Neural progenitor cell (in vitro differentiated cells): ENCODE results near the gene METTL1. TPM values are rescaled to one million over a fixed set of nuclear protein-coding genes. Genes with fewer than 3 reads are reported as not detected.

Source experiments
- DNase-seq: peaks from one replicate; pipeline ENCODE4 v3.0.0-alpha.2; 2016; ENCODE audit warnings: low spot score
- H2AFZ ChIP-seq: fragments of 200-600 bp; sonication (generic); replicated peaks from 2 replicates; pipeline ENCODE4 v1.6.1; 2016; ENCODE audit warnings: antibody characterized with exemption
- H3F3A ChIP-seq: fragments of 200-600 bp; sonication (generic); 2 replicates; pipeline ENCODE4 v1.6.1; 2016; ENCODE audit warnings: antibody characterized with exemption, low read depth
- H3K27ac ChIP-seq: fragments of 200-600 bp; sonication (generic); 2 replicates; pipeline ENCODE4 v1.5.1; 2016; ENCODE audit warnings: mild to moderate bottlenecking
- H3K27me3 ChIP-seq: fragments of 200-600 bp; sonication (generic); 2 replicates; pipeline ENCODE4 v1.6.1; 2016; ENCODE audit warnings: mild to moderate bottlenecking, moderate library complexity
- H3K36me3 ChIP-seq: fragments of 200-600 bp; sonication (generic); 2 replicates; pipeline ENCODE4 v1.5.1; 2016
- H3K4me1 ChIP-seq: fragments of 200-600 bp; sonication (generic); 2 replicates; pipeline ENCODE4 v1.6.1; 2016; ENCODE audit warnings: mixed run types
- H3K4me2 ChIP-seq: fragments of 200-600 bp; sonication (generic); 2 replicates; pipeline ENCODE4 v1.6.1; 2016
- H3K4me3 ChIP-seq: fragments of 200-600 bp; sonication (generic); 2 replicates; pipeline ENCODE4 v1.5.1; 2016
- H3K79me2 ChIP-seq: fragments of 200-600 bp; sonication (generic); 2 replicates; pipeline ENCODE4 v1.6.1; 2016; ENCODE audit warnings: low read depth
- H3K9ac ChIP-seq: fragments of 200-600 bp; sonication (generic); 2 replicates; pipeline ENCODE4 v1.6.1; 2016
- H3K9me3 ChIP-seq: fragments of 200-600 bp; sonication (generic); 2 replicates; pipeline ENCODE4 v1.5.1; 2016; ENCODE audit warnings: low read depth
- H4K20me1 ChIP-seq: fragments of 200-600 bp; sonication (generic); 2 replicates; pipeline ENCODE4 v1.6.1; 2016; ENCODE audit warnings: low read depth
- H3K27ac Mint-ChIP-seq: 3 replicates; pipeline ENCODE4 v1.8.0; 2021; ENCODE audit warnings: mixed read lengths
- H3K27me3 Mint-ChIP-seq: 2 replicates; pipeline ENCODE4 v1.8.0; 2022; ENCODE audit warnings: low read depth, mild to moderate bottlenecking, inconsistent platforms, moderate library complexity, mixed read lengths; ENCODE audit not compliant: insufficient read depth
- H3K36me3 Mint-ChIP-seq: 3 replicates; pipeline ENCODE4 v1.8.0; 2021; ENCODE audit warnings: mixed read lengths
- H3K4me1 Mint-ChIP-seq: 3 replicates; pipeline ENCODE4 v1.8.0; 2021; ENCODE audit warnings: mixed read lengths
- H3K4me3 Mint-ChIP-seq: 3 replicates; pipeline ENCODE4 v1.8.0; 2021; ENCODE audit warnings: mild to moderate bottlenecking, moderate library complexity, mixed read lengths
- H3K9me3 Mint-ChIP-seq: 3 replicates; pipeline ENCODE4 v1.8.0; 2020; ENCODE audit warnings: mixed read lengths
- EZH2 ChIP-seq: fragments of 200-600 bp; sonication (generic); IDR thresholded peaks from 2 replicates; pipeline ENCODE4 v1.6.1; 2017; ENCODE audit warnings: antibody characterized with exemption, mild to moderate bottlenecking, moderate library complexity
- EZH2phosphoT487 ChIP-seq: fragments of 200-600 bp; sonication (generic); IDR thresholded peaks from 2 replicates; pipeline ENCODE4 v1.6.1; 2017; ENCODE audit warnings: antibody characterized with exemption
- total RNA-seq: library from RNA; depleted of rRNA; stranded (reverse); fragments of >200 nt; gene quantifications from 2 replicates; pipeline ENCODE4 v1.2.3, GENCODE V29; 2015; ENCODE audit warnings: low replicate concordance
- TF ChIP-seq, protein P1 (sequence below): fragments of 200-600 bp; sonication (generic); IDR thresholded peaks from 2 replicates; pipeline ENCODE4 v1.5.1; 2017; ENCODE audit warnings: antibody characterized with exemption, mild to moderate bottlenecking

METTL1 gene
- total RNA-seq, 1 donor from 2014 or later: 5.6 TPM

GRCh38 chr12:57777911-57778310 is 6.0 kb upstream of the METTL1 start:
- no peaks in the 10 kb centered on the region for H4K20me1 ChIP-seq
- Mint-ChIP-seq H3K4me3 (no peak overlapping the region), H3K27me3 (peaks cover 7% of the 10 kb centered on the region), H3K4me1 (peaks cover 5% of the 10 kb centered on the region), H3K27ac (no peak overlapping the region), H3K9me3 (no peaks in the 10 kb centered on the region), H3K36me3 (no peaks in the 10 kb centered on the region)
- no peak overlapping the region for H3K27ac ChIP-seq
- H3K27me3 ChIP-seq: peaks cover 11% of the 10 kb centered on the region
- TF ChIP-seq, protein P1, sequence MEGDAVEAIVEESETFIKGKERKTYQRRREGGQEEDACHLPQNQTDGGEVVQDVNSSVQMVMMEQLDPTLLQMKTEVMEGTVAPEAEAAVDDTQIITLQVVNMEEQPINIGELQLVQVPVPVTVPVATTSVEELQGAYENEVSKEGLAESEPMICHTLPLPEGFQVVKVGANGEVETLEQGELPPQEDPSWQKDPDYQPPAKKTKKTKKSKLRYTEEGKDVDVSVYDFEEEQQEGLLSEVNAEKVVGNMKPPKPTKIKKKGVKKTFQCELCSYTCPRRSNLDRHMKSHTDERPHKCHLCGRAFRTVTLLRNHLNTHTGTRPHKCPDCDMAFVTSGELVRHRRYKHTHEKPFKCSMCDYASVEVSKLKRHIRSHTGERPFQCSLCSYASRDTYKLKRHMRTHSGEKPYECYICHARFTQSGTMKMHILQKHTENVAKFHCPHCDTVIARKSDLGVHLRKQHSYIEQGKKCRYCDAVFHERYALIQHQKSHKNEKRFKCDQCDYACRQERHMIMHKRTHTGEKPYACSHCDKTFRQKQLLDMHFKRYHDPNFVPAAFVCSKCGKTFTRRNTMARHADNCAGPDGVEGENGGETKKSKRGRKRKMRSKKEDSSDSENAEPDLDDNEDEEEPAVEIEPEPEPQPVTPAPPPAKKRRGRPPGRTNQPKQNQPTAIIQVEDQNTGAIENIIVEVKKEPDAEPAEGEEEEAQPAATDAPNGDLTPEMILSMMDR: no peak
- TF ChIP-seq EZH2 (no peak), EZH2phosphoT487 (no peak)
- H3K9ac ChIP-seq: no peak overlapping the region
- H3F3A ChIP-seq: peaks cover 15% of the 10 kb centered on the region
- no peaks in the 10 kb centered on the region for H3K9me3 ChIP-seq
- DNase-seq: no peak
- no peaks in the 10 kb centered on the region for H3K4me1 ChIP-seq
- no peak overlapping the region for H3K4me2 ChIP-seq
- peaks cover 3% of the 10 kb centered on the region for H3K79me2 ChIP-seq
- no peaks in the 10 kb centered on the region for H3K36me3 ChIP-seq
- no peak overlapping the region for H2AFZ ChIP-seq
- H3K4me3 ChIP-seq: no peak overlapping the region

DNA sequence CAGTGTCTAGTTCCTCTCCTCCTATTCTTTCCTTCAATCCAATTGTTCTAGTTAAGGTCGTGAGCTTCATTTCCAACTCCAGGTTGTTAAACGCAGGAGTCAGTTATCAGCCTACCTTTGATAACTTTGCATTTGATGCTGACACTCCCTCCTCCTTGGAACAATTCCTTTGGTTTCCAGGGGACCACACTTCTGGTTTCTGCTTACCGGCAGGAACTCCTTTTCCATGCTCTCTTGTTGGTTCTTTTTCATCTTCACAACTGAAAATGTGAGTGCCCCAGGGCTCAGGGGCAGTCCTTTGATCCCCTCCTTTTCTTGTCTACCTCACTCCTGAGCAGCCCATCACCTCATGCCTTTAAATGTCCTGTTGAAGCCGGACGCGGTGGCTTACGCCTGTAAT is 5.5 kb upstream of the METTL1 start:
- H4K20me1 ChIP-seq: no peaks in the 10 kb centered on the region
- DNase-seq: no peak
- no peak overlapping the region for H3K4me3 ChIP-seq
- H3K4me1 Mint-ChIP-seq: peaks cover 3% of the 10 kb centered on the region
- no peak overlapping the region for H3K27ac Mint-ChIP-seq
- H2AFZ ChIP-seq: no peak overlapping the region
- no peak overlapping the region for H3K4me2 ChIP-seq
- H3F3A ChIP-seq: peaks cover 17% of the 10 kb centered on the region
- H3K9me3 ChIP-seq: no peaks in the 10 kb centered on the region
- peaks cover 5% of the 10 kb centered on the region for H3K27me3 Mint-ChIP-seq
- H3K4me3 Mint-ChIP-seq: no peak overlapping the region
- H3K27me3 ChIP-seq: peaks cover 12% of the 10 kb centered on the region
- H3K36me3 Mint-ChIP-seq: no peaks in the 10 kb centered on the region
- no peak for TF ChIP-seq EZH2
- TF ChIP-seq EZH2phosphoT487: no peak
- TF ChIP-seq, protein P1: no peak
- H3K27ac ChIP-seq: no peak overlapping the region
- H3K9ac ChIP-seq: no peak overlapping the region
- H3K36me3 ChIP-seq: no peaks in the 10 kb centered on the region
- H3K79me2 ChIP-seq: no peaks in the 10 kb centered on the region
- H3K9me3 Mint-ChIP-seq: no peaks in the 10 kb centered on the region
- no peaks in the 10 kb centered on the region for H3K4me1 ChIP-seq

GRCh38 chr12:57776247-57776587 is 4.3 kb upstream of the METTL1 start:
- H3K4me1 ChIP-seq: no peaks in the 10 kb centered on the region

More at GRCh38 chr12:57776247-57776587, 4.3 kb upstream of the METTL1 start:
- peaks cover 14% of the 10 kb centered on the region for H3F3A ChIP-seq
- no peaks in the 10 kb centered on the region for H3K36me3 ChIP-seq
- Mint-ChIP-seq H3K27me3 (peaks cover 5% of the 10 kb centered on the region), H3K4me1 (peaks cover 9% of the 10 kb centered on the region), H3K27ac (no peak overlapping the region), H3K36me3 (no peaks in the 10 kb centered on the region), H3K9me3 (peaks cover 2% of the 10 kb centered on the region), H3K4me3 (no peak overlapping the region)
- peaks cover 3% of the 10 kb centered on the region for H3K79me2 ChIP-seq
- DNase-seq: no peak
- no peak overlapping the region for H3K9ac ChIP-seq
- H4K20me1 ChIP-seq: no peaks in the 10 kb centered on the region
- H3K9me3 ChIP-seq: no peaks in the 10 kb centered on the region
- no peak overlapping the region for H3K4me2 ChIP-seq
- TF ChIP-seq, protein P1: no peak
- TF ChIP-seq EZH2phosphoT487 (no peak), EZH2 (no peak)
- no peak overlapping the region for H3K27ac ChIP-seq
- no peak overlapping the region for H3K4me3 ChIP-seq
- H3K27me3 ChIP-seq: peaks cover 12% of the 10 kb centered on the region
- no peak overlapping the region for H2AFZ ChIP-seq
